Thoracic aorta (tissue), 2 donors: Measurements from ENCODE around the gene ZNF346. TPM values are rescaled to one million over a fixed set of nuclear protein-coding genes. Genes with fewer than 3 reads are reported as not detected.
"Not testable (repeated sequence)": the region's sequence is repeated elsewhere in the genome, so short reads cannot be mapped to it uniquely, and the experiment has no call there.

ENCODE experiments used
- ATAC-seq: fragments of 150-250 bp; one replicate; pipeline ENCODE4 v1.8.0; 2017; ENCODE audit warnings: low read depth; ENCODE audit not compliant: insufficient number of reproducible peaks, low FRiP score
- DNase-seq: peaks from one replicate; pipeline ENCODE4 v3.0.0-alpha.2; 2020; ENCODE audit warnings: low spot score
- H3K27ac ChIP-seq, 2 donors: fragments of 200-600 bp; sonication (generic); 1 replicate in 1 of 2; 2 replicates in 1 of 2; pipeline ENCODE4 v1.5.1; 2016; ENCODE audit warnings: mild to moderate bottlenecking in 2 of 2, moderate library complexity in 2 of 2
- H3K27me3 ChIP-seq: fragments of 200-600 bp; sonication (generic); replicated peaks from 2 replicates; pipeline ENCODE4 v1.6.0; 2016; ENCODE audit warnings: mild to moderate bottlenecking; ENCODE audit not compliant: insufficient read depth
- H3K36me3 ChIP-seq: fragments of 200-600 bp; sonication (generic); one replicate; pipeline ENCODE4 v1.5.1; 2016
- H3K4me1 ChIP-seq, 2 donors: fragments of 200-600 bp; sonication (generic); 1 replicate in 1 of 2; 2 replicates in 1 of 2; pipeline versions ENCODE4 v1.5.1 to v1.6.0; 2016; ENCODE audit warnings: low read depth in 2 of 2, mild to moderate bottlenecking in 1 of 2; ENCODE audit not compliant: control insufficient read depth in 1 of 2
- H3K4me3 ChIP-seq: fragments of 200-600 bp; sonication (generic); 2 replicates; pipeline ENCODE4 v1.5.1; 2016; ENCODE audit warnings: mild to moderate bottlenecking
- H3K9me3 ChIP-seq: fragments of 200-600 bp; sonication (generic); 2 replicates; pipeline ENCODE4 v1.5.1; 2016
- total RNA-seq, 2 donors: library from RNA; depleted of rRNA; stranded (reverse); fragments of >200 nt; gene quantifications; one replicate each; pipeline versions ENCODE4 v1.1.0 to v1.2.3, GENCODE V29; 2016
- TF ChIP-seq, protein P1 (sequence below): fragments of 200-600 bp; sonication (generic); IDR thresholded peaks from one replicate; pipeline ENCODE4 v1.5.1; 2019; ENCODE audit warnings: antibody characterized with exemption

The ZNF346 gene
- total RNA-seq, 2 donors from 2014 or later, result 22.9 to 25.1 TPM

GRCh38 chr5:176985516-176985915 lies 37.0 kb upstream of the ZNF346 start:
- H3K36me3 ChIP-seq, result peaks cover 7% of the 10 kb centered on the region
- H3K4me3 ChIP-seq, result no peak overlapping the region
- H3K27ac ChIP-seq, result no peak overlapping the region
- H3K9me3 ChIP-seq, result no peaks in the 10 kb centered on the region
- TF ChIP-seq, protein P1, sequence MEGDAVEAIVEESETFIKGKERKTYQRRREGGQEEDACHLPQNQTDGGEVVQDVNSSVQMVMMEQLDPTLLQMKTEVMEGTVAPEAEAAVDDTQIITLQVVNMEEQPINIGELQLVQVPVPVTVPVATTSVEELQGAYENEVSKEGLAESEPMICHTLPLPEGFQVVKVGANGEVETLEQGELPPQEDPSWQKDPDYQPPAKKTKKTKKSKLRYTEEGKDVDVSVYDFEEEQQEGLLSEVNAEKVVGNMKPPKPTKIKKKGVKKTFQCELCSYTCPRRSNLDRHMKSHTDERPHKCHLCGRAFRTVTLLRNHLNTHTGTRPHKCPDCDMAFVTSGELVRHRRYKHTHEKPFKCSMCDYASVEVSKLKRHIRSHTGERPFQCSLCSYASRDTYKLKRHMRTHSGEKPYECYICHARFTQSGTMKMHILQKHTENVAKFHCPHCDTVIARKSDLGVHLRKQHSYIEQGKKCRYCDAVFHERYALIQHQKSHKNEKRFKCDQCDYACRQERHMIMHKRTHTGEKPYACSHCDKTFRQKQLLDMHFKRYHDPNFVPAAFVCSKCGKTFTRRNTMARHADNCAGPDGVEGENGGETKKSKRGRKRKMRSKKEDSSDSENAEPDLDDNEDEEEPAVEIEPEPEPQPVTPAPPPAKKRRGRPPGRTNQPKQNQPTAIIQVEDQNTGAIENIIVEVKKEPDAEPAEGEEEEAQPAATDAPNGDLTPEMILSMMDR, result no peak
- H3K27me3 ChIP-seq, result no peaks in the 10 kb centered on the region
- DNase-seq (no peak), ATAC-seq (no peak)
- peaks cover 0 to 7% of the 10 kb centered on the region in 2 donors for H3K4me1 ChIP-seq

DNA sequence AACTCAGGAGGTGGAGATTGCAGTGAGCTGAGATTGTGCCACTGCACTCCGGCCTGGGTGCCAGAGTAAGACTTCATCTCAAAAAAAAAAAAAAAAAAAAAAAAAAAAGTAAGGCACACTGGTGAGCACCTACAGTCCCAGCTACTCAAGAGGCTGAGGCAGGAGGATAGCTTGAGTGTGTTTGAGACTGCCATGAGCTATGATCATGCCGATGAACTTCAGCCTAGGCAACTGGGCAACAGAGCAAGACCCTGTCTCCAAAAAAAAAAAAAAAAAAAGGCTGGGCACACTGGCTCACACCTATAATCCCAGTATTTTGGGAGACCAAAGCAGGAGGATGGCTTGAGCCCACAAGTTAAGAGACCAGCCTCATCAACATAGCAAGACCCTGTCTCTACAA lies 36.2 kb upstream of the ZNF346 start:
- ATAC-seq (no peak), DNase-seq (no peak)
- Histone ChIP-seq H3K4me3 (no peak overlapping the region), H3K36me3 (peaks cover 4% of the 10 kb centered on the region), H3K9me3 (no peaks in the 10 kb centered on the region), H3K27ac (no peak overlapping the region), H3K27me3 (no peaks in the 10 kb centered on the region), H3K4me1 (peaks cover 0 to 7% of the 10 kb centered on the region in 2 donors)
- TF ChIP-seq, protein P1, result no peak

DNA sequence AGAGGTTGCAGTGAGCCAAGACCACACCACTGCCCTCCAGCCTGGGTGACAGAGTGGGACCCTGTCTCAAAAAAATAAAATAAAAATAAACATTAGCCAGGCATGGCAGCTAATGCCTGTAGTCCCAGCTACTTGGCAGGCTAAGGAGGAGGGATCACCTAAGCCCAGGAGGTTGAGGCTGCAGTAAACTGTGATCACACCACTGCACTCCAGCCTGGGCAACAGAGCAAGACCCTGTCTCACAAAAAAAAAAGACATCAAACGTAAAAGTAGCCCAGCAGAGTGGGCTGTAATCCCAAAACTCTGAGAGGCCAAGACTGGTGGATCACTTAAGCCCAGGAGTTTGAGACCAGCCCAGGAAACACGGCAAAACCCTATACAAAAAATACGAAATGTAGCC lies 34.9 kb upstream of the ZNF346 start:
- DNase-seq (no peak), ATAC-seq (no peak)
- peaks cover 0 to 7% of the 10 kb centered on the region in 2 donors for H3K4me1 ChIP-seq
- H3K9me3 ChIP-seq, result no peaks in the 10 kb centered on the region
- H3K27ac ChIP-seq, result no peak overlapping the region
- H3K27me3 ChIP-seq, result no peaks in the 10 kb centered on the region
- TF ChIP-seq, protein P1, result no peak
- H3K4me3 ChIP-seq, result no peak overlapping the region
- no peaks in the 10 kb centered on the region for H3K36me3 ChIP-seq

- H3K27ac ChIP-seq, ATAC-seq, H3K36me3 ChIP-seq, H3K27me3 ChIP-seq, DNase-seq, H3K9me3 ChIP-seq, H3K4me3 ChIP-seq: not testable (repeated sequence)
- peaks cover 9 to 26% of the 10 kb centered on the region in 2 donors for H3K4me1 ChIP-seq
Measured at GRCh38 chr5:176993081-176993480, 29.4 kb upstream of the ZNF346 start.

- H3K9me3 ChIP-seq, result peaks cover 8% of the 10 kb centered on the region
- TF ChIP-seq, protein P1, result no peak
- H3K27ac ChIP-seq, result peak overlapping the region in 1 of 2 donors; percentile 7
- H3K27me3 ChIP-seq, result no peaks in the 10 kb centered on the region
- no peak overlapping the region for H3K4me3 ChIP-seq
- H3K4me1 ChIP-seq, result peaks cover 9 to 19% of the 10 kb centered on the region in 2 donors
- H3K36me3 ChIP-seq, result no peaks in the 10 kb centered on the region
- ATAC-seq (no peak), DNase-seq (no peak)
Measured at GRCh38 chr5:176994460-176995121, 27.9 kb upstream of the ZNF346 start.

- H3K9me3 ChIP-seq, result peaks cover 8% of the 10 kb centered on the region
- H3K36me3 ChIP-seq, result no peaks in the 10 kb centered on the region
- H3K4me1 ChIP-seq, result peaks cover 9 to 19% of the 10 kb centered on the region in 2 donors
- DNase-seq (no peak), ATAC-seq (no peak)
- peak overlapping the region in 1 of 2 donors; percentile 7 for H3K27ac ChIP-seq
- TF ChIP-seq, protein P1, result no peak
- H3K27me3 ChIP-seq, result no peaks in the 10 kb centered on the region
- H3K4me3 ChIP-seq, result no peak overlapping the region
Measured at GRCh38 chr5:176995122-176995490, 27.4 kb upstream of the ZNF346 start.
